Right lobe of liver (tissue), 4 donors: ENCODE data around the gene GSDME.

Experiments used
- CTCF ChIP-seq, 4 donors: fragments of 200-600 bp in 3 of 4; fragments of 450-650 bp in 1 of 4; IDR thresholded peaks; one replicate each; pipeline versions ENCODE4 v1.5.1 to v1.8.0; 2016 to 2022; ENCODE audit warnings: antibody characterized with exemption in 4 of 4, mild to moderate bottlenecking in 2 of 4
- POLR2A ChIP-seq: fragments of 450-650 bp; IDR thresholded peaks from one replicate; pipeline ENCODE4 v1.6.1; 2017; ENCODE audit warnings: antibody characterized with exemption, mild to moderate bottlenecking
- donor health status: DM: no; HTN: no; CAD: no.
- donor health status: DM: no; HTN: no; CAD: no.
- donor health status: DM: no; HTN: yes; CAD: no.

- TF ChIP-seq POLR2A = no peak
- no peak for TF ChIP-seq CTCF (IDR thresholded peaks at IDR 0.05)
Measured at GRCh38 chr7:24653316-24654085, 103.8 kb downstream of the GSDME start.
